Ecto neural progenitor cell (in vitro differentiated cells): ENCODE results near the gene MRAP.

Experiments used
- DNase-seq: peaks from one replicate; pipeline ENCODE4 v3.0.0-alpha.2; 2018; ENCODE audit warnings: low spot score

Gene MRAP

DNA sequence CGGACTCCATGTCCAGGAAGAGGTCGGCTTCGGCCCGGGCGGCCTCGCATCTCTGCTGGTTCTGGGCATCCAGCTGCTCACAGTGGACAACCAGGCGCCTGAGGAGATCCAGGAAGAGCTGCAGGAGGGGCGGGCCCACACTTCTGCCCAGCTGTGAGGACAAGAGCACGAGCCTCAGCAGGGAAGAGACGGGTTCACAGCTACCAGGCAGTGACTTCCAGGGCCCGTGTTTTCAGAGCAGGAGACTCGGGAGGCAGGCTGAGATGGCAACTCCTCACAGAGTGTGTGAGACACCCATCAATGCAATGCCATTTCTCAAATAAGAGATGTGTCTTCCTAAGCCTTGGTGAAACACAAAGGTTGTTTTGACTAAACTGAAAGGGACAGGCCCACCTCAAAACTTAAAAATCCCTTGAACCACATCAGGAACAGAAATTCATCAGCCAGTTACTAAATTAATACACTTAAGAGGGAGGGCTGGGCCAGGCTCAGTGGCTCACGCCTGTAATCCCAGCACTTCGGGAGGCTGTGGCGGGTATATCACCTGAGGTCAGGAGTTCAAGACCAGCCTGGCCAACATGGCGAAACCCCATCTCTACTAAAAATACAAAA is 50.8 kb downstream of the MRAP start:
- no peak for DNase-seq

DNA sequence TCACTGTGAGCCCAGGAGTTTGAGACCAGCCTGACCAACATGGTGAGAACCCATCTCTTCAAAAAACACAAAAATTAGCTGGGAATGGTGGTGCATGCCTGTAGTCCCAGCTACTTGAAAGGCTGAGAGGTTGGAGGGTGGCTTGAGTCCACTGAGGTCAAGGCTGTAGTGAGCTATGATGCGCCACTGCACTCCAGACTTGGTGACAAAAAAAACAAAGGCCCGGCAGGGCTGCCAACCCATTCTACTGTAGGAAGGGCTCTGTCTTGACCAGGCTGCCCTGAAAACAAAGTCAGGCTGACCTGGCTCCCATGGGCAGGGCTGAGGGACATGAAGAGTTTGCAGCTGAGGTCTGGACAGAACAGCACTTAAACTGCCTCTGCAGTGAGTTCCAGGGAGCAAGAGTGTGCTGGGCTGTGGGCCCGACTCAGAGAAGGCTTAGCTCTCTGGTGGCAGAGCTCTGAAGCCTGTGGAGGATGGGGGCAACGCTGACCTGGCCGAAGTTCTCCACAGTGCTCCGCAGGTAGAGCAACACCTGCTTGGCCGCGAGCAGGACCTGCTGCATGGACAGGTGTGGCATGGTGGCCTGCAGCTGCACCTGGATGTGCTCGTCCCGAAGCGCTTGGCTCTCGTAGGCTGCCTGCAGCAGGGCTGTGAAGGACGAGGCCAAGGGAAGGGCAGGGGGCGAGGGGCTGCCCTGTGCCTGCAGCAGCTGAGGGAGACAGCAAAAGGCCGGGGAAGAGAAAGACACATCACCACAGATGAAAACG is 51.7 kb downstream of the MRAP start:
- DNase-seq: no peak

DNA sequence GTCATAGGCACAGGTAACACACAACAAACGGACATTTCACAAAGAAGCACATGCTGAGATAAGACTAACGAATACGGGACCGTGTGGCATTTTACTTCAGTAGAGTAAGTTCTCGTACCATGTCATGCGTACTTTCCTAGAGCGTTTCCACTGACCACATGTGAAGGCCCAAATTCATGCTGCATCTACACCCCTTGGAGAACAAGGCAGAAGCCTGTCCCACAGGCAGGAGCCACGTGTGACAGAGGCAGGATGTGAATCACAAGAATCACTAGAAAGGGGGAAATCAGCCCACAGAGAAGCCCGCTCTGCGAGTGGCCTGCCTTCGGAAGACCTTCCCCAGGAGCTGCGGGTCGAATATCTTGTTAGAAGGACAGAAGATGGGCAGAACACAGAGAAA is 52.3 kb downstream of the MRAP start:
- DNase-seq: no peak

DNA sequence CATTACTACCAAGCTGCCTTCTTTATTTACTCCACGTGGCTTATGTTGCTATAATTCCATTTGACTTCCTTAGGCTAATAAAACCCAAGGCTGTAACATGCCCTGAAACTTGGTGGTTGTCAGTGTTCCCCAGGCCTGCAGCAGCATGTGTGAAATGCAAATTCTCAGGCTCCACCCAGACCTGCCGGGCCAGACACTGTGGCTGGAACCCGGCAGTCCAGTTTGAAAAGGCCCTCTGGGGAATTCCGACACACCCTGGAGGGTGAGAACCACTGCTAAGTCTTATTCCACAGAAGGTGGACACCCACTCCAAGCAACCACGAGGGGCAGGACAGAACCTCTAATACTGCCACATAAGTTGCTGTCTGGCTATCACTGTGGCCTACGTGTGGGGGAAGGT is 52.8 kb downstream of the MRAP start:
- no peak for DNase-seq

DNA sequence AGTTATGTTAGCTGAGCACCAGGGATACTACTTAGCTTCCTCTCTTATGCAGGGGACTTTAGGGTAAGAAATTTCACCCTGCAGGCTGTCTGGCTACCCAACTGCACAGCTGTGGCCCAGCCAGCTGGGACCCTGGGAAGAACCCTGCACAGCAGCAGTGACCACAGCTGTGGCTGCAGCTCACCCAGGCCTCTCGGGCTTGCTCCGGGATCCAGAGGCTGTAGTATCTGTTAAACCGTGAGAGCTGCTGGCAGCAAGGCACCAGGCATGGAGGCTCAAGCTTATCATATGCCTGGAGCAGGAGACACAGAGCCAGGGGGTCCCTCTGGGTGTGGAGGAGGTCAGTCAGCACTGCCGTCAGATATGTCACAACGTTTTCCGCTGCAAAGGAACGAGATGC is 53.9 kb downstream of the MRAP start:
- no peak for DNase-seq

DNA sequence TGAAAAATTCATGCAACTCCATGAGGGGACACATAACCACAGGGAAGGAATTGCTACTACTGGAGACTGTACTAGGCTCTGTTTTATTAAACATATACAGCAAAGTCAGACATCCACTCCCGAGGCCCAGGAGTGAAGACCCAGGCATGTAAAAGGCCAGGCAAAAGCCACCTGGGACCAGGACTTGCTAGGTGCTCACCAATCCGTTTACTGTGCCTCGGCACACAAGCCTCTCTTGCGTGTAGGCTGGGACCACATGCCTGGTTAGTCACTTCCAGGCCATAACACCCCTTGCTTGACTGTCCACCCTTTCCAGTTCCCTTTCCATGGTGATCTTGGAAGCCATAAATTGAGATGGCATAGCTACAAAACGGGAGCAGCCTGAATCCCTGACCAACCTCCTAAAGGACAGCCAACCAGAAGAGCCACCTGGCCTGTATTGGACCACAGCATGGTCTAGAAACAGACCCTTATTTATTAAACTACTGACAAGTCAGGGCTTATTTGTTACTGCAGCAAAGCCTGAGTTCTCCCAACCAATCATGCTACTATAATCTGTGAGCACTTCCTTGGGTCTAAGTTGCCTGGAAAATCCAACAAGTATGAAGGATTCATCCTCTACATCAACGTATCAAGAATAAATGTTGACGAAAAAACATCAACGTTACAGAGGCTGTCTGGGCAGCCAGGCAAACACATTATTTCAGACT is 54.5 kb downstream of the MRAP start:
- DNase-seq: no peak

DNA sequence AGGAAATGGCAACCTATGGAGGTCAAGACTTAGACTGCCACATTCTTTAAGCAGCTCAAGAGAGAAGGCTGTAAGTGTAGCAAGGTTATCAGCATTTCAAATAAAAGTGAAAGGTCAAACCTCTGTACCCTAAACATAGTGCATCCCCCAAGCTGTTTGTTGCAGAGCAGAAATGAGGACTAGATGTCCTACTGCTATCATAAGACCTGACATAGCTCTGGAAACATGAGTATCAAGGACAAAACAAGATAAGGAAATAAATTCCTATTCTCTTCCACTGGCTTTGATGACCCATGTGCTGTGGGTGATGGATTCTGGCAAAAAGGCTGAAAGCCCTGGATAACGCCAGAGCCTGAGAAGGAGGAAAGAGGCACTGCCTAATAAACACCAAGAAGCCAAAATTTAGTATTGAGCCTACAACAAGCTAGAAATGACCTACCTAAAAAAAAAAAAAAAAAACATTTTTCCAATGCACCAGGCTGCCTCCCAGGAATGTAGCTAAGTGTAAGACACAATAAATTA is 58.3 kb downstream of the MRAP start:
- no peak for DNase-seq

DNA sequence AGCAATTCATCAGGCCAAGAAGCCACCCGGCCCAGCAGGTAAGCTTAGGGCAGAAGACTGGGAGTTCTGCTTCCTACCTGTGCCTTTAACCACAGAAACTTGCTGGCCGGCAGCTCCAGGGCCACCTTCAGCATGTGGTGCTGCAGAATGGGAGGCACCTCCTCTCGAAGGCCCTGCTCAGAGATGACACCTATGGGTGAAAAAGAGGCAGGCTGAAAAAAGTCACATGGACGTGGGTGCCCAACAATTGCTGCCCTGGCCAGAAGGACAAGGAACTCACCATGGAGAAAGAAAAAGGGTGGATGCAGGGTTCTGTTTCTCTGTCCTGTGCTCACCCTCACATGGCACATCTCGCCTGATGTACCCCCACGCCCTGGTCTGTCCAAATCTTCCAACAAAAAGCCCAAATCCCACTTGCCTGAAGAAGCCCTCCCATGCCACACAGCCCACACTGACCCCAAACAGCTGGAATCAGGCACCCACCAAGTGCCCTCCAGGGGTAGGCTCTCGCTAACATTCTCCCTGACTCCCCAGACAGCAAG is 61.1 kb downstream of the MRAP start:
- no peak for DNase-seq

DNA sequence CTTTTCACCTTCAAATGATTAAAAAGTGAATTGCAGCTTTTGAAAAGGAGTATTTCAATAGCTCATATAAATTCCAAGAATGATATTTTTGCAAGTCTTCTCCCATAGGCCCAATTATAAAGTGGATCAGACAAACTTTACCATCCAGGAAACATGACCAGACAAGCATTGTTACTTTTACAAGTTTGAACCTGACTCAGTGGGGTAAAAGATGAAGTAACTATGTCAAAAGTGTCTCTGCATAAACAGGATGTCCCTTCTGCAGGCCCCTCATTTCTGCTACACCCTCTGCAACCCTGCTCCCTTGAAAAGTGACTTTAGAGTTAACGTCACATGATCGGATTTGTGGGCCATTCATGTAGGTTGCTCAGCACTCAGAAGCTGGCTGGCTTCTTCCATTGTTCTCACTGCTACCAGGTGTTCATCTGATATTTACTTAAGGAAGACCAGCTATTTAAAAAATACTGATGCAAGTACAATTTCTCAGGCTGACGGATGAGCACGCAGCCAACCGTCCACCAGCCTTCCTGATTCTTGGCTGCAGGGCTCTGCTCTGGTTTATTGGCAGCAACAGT is 61.8 kb downstream of the MRAP start:
- DNase-seq: no peak
